ENCODE measurements around the gene GSTT4.
A peak's percentile ranks its signal among the peaks of the same experiment; 100 is the strongest.
"Not testable (repeated sequence)": the region's sequence is repeated elsewhere in the genome, so short reads cannot be mapped to it uniquely, and the experiment has no call there.

GSTT4 gene

GRCh38 chr22:23952794-23953405 lies 52.4 kb downstream of the GSTT4 start:
- not testable (repeated sequence) for DNase-seq

GRCh38 chr22:23951383-23951782 lies 53.9 kb downstream of the GSTT4 start:
- peak in 1 of 4 experiments; percentile 7 for DNase-seq

GRCh38 chr22:23949764-23950163 lies 55.5 kb downstream of the GSTT4 start:
- DNase-seq = not testable (repeated sequence)

All from suppressor macrophage (primary cell).